T-cell (primary cell): ENCODE results near the gene TFB1M. TPM values are rescaled to one million over a fixed set of nuclear protein-coding genes. Genes with fewer than 3 reads are reported as not detected.
A peak's percentile ranks its signal among the peaks of the same experiment; 100 is the strongest.

Source experiments
- ATAC-seq, 4 experiments: fragments of 200-7000 bp in 3 of 4; fragments of 150-1000 bp in 1 of 4; cut with Tn5 transposase; replicated peaks in 1 of 4; 1 replicate in 3 of 4; 2 replicates in 1 of 4; pipeline ENCODE4 v1.10.0; 2021; ENCODE audit warnings: moderate library complexity in 3 of 4, mild to moderate bottlenecking in 2 of 4, moderate number of reproducible peaks in 1 of 4
- CTCF ChIA-PET, 2 donors: fragments of 300-600 bp; sonication (Branson Sonifier 250); formaldehyde crosslinking; loops; one replicate each; lab custom pipeline; 2022; ENCODE audit warnings: antibody characterized with exemption in 2 of 2; lab: Charles Lee
- POLR2A ChIA-PET, 2 donors: fragments of 300-600 bp; sonication (Branson Sonifier 250); formaldehyde crosslinking; loops; one replicate each; lab custom pipeline; 2022; ENCODE audit warnings: antibody characterized with exemption in 2 of 2; lab: Charles Lee
- DNase-seq, 35 experiments: peaks; one replicate each; pipeline versions ENCODE4 v3.0.0 to v3.0.0-alpha.2; 2013 to 2023
- H3K27ac ChIP-seq: one replicate; pipeline ENCODE4 v1.5.1; 2013; ENCODE audit warnings: low read length
- H3K27me3 ChIP-seq, 2 experiments: replicated peaks in 1 of 2; 1 replicate in 1 of 2; 2 replicates in 1 of 2; pipeline versions ENCODE4 v1.6.1 to v1.7.0; 2013; ENCODE audit warnings: low read length in 1 of 2, mixed read lengths in 1 of 2; ENCODE audit not compliant: control insufficient read depth in 2 of 2, insufficient read depth in 2 of 2; ENCODE audit errors: extremely low read depth in 1 of 2
- H3K36me3 ChIP-seq, 2 donors: 1 replicate in 1 of 2; 2 replicates in 1 of 2; pipeline versions ENCODE4 v1.6.1 to v1.7.0; 2013; ENCODE audit warnings: low read length in 1 of 2; ENCODE audit not compliant: control insufficient read depth in 2 of 2, insufficient read depth in 1 of 2; ENCODE audit errors: extremely low read depth in 1 of 2
- H3K4me1 ChIP-seq, 2 experiments: 1 replicate in 1 of 2; 2 replicates in 1 of 2; pipeline versions ENCODE4 v1.6.1 to v1.7.0; 2013; ENCODE audit warnings: low read length in 2 of 2, mixed read lengths in 1 of 2; ENCODE audit not compliant: insufficient read depth in 2 of 2, control insufficient read depth in 1 of 2; ENCODE audit errors: extremely low read depth in 1 of 2
- H3K4me3 ChIP-seq, 2 donors: 1 replicate in 1 of 2; 2 replicates in 1 of 2; pipeline versions ENCODE4 v1.5.1 to v1.7.0; 2013; ENCODE audit warnings: mild to moderate bottlenecking in 2 of 2, low read length in 1 of 2, moderate library complexity in 1 of 2; ENCODE audit not compliant: control insufficient read depth in 1 of 2; ENCODE audit errors: extremely low read depth in 1 of 2
- H3K9me3 ChIP-seq: 2 replicates; pipeline ENCODE4 v1.7.0; 2013
- H3K27ac Mint-ChIP-seq, 2 donors: one replicate each; pipeline ENCODE4 v1.8.0; 2020 to 2021; ENCODE audit warnings: mild to moderate bottlenecking in 2 of 2, mixed read lengths in 2 of 2
- H3K27me3 Mint-ChIP-seq, 2 donors: one replicate each; pipeline ENCODE4 v1.8.0; 2021 to 2022; ENCODE audit warnings: mixed read lengths in 2 of 2
- H3K36me3 Mint-ChIP-seq: one replicate; pipeline ENCODE4 v1.8.0; 2021; ENCODE audit warnings: mixed read lengths
- H3K4me1 Mint-ChIP-seq, 3 donors: one replicate each; pipeline ENCODE4 v1.8.0; 2020 to 2022; ENCODE audit warnings: mixed read lengths in 3 of 3, mild to moderate bottlenecking in 1 of 3
- H3K4me3 Mint-ChIP-seq, 3 donors: one replicate each; pipeline ENCODE4 v1.8.0; 2020 to 2022; ENCODE audit warnings: mild to moderate bottlenecking in 3 of 3, mixed read lengths in 3 of 3, moderate library complexity in 3 of 3
- H3K9me3 Mint-ChIP-seq, 3 donors: one replicate each; pipeline ENCODE4 v1.8.0; 2020 to 2022; ENCODE audit warnings: mixed read lengths in 3 of 3
- WGBS: methylation state at CpG from one replicate; pipeline ENCODE4 v1.1.5; 2013; ENCODE audit warnings: missing lambda C conversion rate; ENCODE audit not compliant: insufficient coverage; 5-methylcytosine and 5-hydroxymethylcytosine counted together
- total RNA-seq, 35 experiments: library from RNA in 6 of 35; stranded (reverse) in 6 of 35; fragments of 120-200 nt in 1 of 35; gene quantifications; one replicate each; pipeline versions ENCODE4 v1.2.1 to v1.2.4 and lab custom pipeline; 2013 to 2026

TFB1M gene
- total RNA-seq, 5 donors from 2014 or later (not counting 1 experiment from before 2014, with no cell fraction given), result 19.9 to 31.1 (median 26.8) TPM

DNA sequence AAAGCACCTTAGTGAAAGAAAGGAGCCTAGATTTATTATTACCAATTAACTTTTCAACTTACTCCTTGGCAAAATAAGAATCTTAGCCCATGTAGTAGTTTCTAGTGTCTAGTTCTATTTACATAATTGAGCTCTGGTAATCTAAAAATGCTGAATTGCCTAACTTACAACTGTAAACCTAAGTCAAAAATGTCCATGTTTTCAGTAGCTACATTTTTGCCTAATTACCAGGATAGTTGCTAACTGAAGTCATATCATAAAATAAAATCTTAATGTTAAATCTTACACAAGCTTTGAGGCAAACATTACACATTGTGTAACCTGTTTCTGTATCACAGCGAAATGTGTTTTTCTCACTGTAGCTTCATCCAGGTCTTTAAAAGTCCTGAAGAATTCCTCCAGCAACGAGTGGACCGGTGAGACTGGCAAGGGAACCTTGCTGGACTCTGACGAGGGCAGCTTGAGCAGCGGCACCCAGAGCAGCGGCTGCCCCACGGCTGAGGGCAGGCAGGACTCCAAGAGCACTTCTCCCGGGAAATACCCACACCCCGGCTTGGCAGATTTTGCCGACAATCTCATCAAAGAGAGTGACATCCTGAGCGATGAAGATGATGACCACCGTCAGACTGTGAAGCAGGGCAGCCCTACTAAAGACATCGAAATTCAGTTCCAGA, 58.0 kb downstream of the TFB1M start:
- H3K4me3 Mint-ChIP-seq, result no peak overlapping the region
- H3K27ac Mint-ChIP-seq, result no peak overlapping the region
- H3K9me3 Mint-ChIP-seq, result no peaks in the 10 kb centered on the region
- no peaks in the 10 kb centered on the region for H3K4me1 Mint-ChIP-seq
- WGBS, result 96% methylated on average over 13 of the region's 13 CpGs
- H3K4me1 ChIP-seq, result no peaks in the 10 kb centered on the region
- DNase-seq, result no peak
- peaks cover 3 to 71% of the 10 kb centered on the region in 2 donors for H3K36me3 ChIP-seq
- no peak overlapping the region for H3K4me3 ChIP-seq
- H3K9me3 ChIP-seq, result no peaks in the 10 kb centered on the region
- no peaks in the 10 kb centered on the region for H3K27me3 ChIP-seq
- H3K36me3 Mint-ChIP-seq, result peaks cover 49% of the 10 kb centered on the region
- ChIA-PET CTCF (no interaction called here), POLR2A (no interaction called here)
- no peaks in the 10 kb centered on the region for H3K27me3 Mint-ChIP-seq
- no peak for ATAC-seq
- H3K27ac ChIP-seq, result no peak overlapping the region

DNA sequence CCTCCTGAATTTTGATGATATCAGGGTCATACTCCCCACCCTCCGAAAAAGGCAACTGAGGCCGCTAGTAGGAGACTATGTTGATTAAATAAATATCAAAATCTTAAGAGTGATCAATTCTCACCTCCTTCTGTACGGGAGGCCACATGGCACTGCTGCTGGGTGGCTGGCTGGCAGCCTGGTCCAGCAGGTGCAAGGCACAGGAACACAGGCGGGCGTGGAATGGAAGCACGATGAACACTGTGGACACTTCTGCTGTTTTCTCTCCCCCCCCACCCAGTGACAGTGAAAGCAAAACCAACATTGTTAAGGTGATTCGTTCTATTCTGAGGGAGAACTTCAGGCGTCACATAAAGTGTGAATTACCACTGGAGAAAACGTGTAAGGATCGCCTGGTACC, 60.1 kb downstream of the TFB1M start:
- no peak overlapping the region for H3K4me3 Mint-ChIP-seq
- no peaks in the 10 kb centered on the region for H3K27me3 Mint-ChIP-seq
- no peaks in the 10 kb centered on the region for H3K9me3 Mint-ChIP-seq
- Histone ChIP-seq H3K4me1 (no peaks in the 10 kb centered on the region), H3K27ac (no peak overlapping the region), H3K9me3 (no peaks in the 10 kb centered on the region), H3K4me3 (no peak overlapping the region), H3K36me3 (peaks cover 3 to 54% of the 10 kb centered on the region in 2 donors), H3K27me3 (no peaks in the 10 kb centered on the region)
- ChIA-PET POLR2A (no interaction called here), CTCF (no interaction called here)
- 100% methylated on average over 2 of the region's 10 CpGs for WGBS
- DNase-seq (no peak), ATAC-seq (no peak)
- H3K36me3 Mint-ChIP-seq, result peaks cover 42% of the 10 kb centered on the region
- H3K4me1 Mint-ChIP-seq, result no peaks in the 10 kb centered on the region
- no peak overlapping the region for H3K27ac Mint-ChIP-seq

DNA sequence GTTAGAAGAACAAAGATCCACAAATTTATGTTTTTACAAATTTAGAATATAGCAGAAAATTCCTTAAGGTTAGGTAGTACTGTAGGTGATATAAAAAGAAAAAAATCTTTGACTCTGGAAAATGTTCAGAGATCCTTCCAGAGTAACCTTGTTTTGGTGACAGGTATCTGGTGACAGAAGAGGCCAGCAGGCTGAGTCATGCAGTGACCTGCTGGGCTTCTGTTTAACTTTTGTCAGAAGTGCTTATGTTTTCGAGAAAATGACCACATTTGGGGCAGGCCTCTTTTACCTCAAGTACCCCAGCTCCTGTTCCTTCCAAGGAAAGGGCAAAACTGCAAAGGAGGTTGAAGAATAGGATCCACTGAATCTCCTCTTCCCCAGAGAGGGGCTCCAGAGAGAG, 60.9 kb downstream of the TFB1M start:
- Histone ChIP-seq H3K27ac (no peak overlapping the region), H3K36me3 (peaks cover 3 to 47% of the 10 kb centered on the region in 2 donors), H3K4me3 (no peak overlapping the region), H3K4me1 (no peaks in the 10 kb centered on the region), H3K9me3 (no peaks in the 10 kb centered on the region), H3K27me3 (no peaks in the 10 kb centered on the region)
- Mint-ChIP-seq H3K36me3 (peaks cover 42% of the 10 kb centered on the region), H3K4me1 (no peaks in the 10 kb centered on the region), H3K4me3 (no peak overlapping the region), H3K27me3 (no peaks in the 10 kb centered on the region), H3K9me3 (no peaks in the 10 kb centered on the region), H3K27ac (peak overlapping the region in 1 of 2 donors; percentile 48)
- CTCF ChIA-PET, result no interaction called here
- ATAC-seq, result no peak
- POLR2A ChIA-PET, result no interaction called here
- no CpG with 5 or more reads among the region's 1 CpG for WGBS
- no peak for DNase-seq

GRCh38 chr6:155252581-155252980, 61.7 kb downstream of the TFB1M start:
- Histone ChIP-seq H3K36me3 (peaks cover 3 to 40% of the 10 kb centered on the region in 2 donors), H3K27me3 (no peaks in the 10 kb centered on the region), H3K4me3 (no peak overlapping the region), H3K9me3 (no peaks in the 10 kb centered on the region), H3K27ac (no peak overlapping the region), H3K4me1 (no peaks in the 10 kb centered on the region)
- Mint-ChIP-seq H3K27me3 (no peaks in the 10 kb centered on the region), H3K4me3 (no peak overlapping the region), H3K9me3 (no peaks in the 10 kb centered on the region), H3K4me1 (no peaks in the 10 kb centered on the region), H3K27ac (peak overlapping the region in 1 of 2 donors; percentile 8), H3K36me3 (peaks cover 39% of the 10 kb centered on the region)
- ChIA-PET CTCF (no interaction called here), POLR2A (no interaction called here)
- WGBS, result 100% methylated on average over 5 of the region's 8 CpGs
- ATAC-seq, result no peak
- no peak for DNase-seq

- 93% methylated on average over 8 of the region's 10 CpGs for WGBS
- H3K27me3 Mint-ChIP-seq, result no peaks in the 10 kb centered on the region
- peaks cover 27% of the 10 kb centered on the region for H3K36me3 Mint-ChIP-seq
- Histone ChIP-seq H3K4me3 (no peak overlapping the region), H3K27me3 (no peaks in the 10 kb centered on the region), H3K4me1 (no peaks in the 10 kb centered on the region), H3K36me3 (peaks cover 2 to 27% of the 10 kb centered on the region in 2 donors), H3K27ac (no peak overlapping the region), H3K9me3 (no peaks in the 10 kb centered on the region)
- ChIA-PET POLR2A (no interaction called here), CTCF (interaction anchor here (0.7 to 2.3 kb wide), 2 partner anchors 12 to 73 kb away, joined by 4 to 7 read pairs; no protein-coding TSS in a partner anchor)
- no peaks in the 10 kb centered on the region for H3K4me1 Mint-ChIP-seq
- no peak for DNase-seq
- H3K27ac Mint-ChIP-seq, result no peak overlapping the region
- no peaks in the 10 kb centered on the region for H3K9me3 Mint-ChIP-seq
- no peak overlapping the region for H3K4me3 Mint-ChIP-seq
- ATAC-seq, result no peak
Measured at GRCh38 chr6:155250701-155251381, 63.4 kb downstream of the TFB1M start.

DNA sequence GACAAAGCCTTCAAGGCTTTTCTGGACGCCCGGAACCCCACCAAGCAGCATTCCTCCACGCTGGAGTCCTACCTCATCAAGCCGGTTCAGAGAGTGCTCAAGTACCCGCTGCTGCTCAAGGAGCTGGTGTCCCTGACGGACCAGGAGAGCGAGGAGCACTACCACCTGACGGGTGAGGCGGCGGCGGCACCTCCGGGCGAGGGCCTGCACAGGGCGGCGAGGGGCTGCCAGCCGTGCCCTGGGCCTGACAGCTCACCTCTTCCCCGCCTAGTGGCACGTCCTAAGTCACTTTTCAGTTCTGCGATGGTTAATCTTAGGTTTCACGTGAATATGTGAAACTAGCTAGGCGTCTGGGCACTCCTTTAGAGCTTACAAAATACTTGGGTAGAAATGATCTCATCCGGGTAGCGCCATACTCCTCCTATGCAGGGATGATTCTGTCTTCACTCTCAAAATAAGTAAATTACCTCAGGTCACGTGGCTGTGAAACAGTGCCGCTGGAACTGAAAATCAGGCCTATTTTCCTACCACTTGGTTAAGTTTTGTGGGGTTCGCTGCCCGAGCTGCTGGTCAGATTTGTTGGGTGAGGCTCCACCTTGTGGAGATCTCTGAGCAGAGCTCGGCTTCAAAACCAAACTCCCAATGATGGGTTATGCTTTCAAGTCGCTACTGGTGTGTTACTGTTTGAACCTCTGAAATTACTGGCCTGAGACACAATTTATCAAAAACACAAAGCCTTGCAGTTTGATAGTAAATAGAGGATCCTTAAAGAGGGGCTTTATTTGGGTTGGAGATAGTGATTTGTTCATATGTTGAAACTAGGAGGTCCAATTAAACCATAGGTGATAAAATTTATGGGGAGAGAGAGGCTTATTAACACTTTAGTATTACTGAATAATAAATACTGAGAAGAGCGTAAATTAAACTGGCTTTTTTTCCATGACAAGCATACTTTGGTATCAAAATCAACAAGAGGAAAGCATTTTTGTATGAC, 66.0 kb downstream of the TFB1M start:
- no peak overlapping the region for H3K4me3 Mint-ChIP-seq
- H3K9me3 ChIP-seq, result no peaks in the 10 kb centered on the region
- 92% methylated on average over 23 of the region's 30 CpGs for WGBS
- no peaks in the 10 kb centered on the region for H3K27me3 ChIP-seq
- no peaks in the 10 kb centered on the region for H3K9me3 Mint-ChIP-seq
- CTCF ChIA-PET, result interaction anchor here in 1 of 2 donors (1.1 to 1.2 kb wide), 2 partner anchors 69 to 71 kb away, joined by 3 to 6 read pairs; no protein-coding TSS in a partner anchor
- no peaks in the 10 kb centered on the region for H3K27me3 Mint-ChIP-seq
- no peaks in the 10 kb centered on the region for H3K4me1 ChIP-seq
- peaks cover 13% of the 10 kb centered on the region for H3K36me3 Mint-ChIP-seq
- POLR2A ChIA-PET, result no interaction called here
- H3K4me1 Mint-ChIP-seq, result no peaks in the 10 kb centered on the region
- H3K36me3 ChIP-seq, result peaks cover 0 to 10% of the 10 kb centered on the region in 2 donors
- no peak overlapping the region for H3K27ac ChIP-seq
- H3K4me3 ChIP-seq, result no peak overlapping the region
- no peak for ATAC-seq
- peak in 1 of 35 experiments; percentile 19 for DNase-seq
- H3K27ac Mint-ChIP-seq, result peak overlapping the region in 1 of 2 donors; percentile 9
